Lung (tissue), 12 donors: Measurements from ENCODE around the gene RBMX. TPM values are rescaled to one million over a fixed set of nuclear protein-coding genes. Genes with fewer than 3 reads are reported as not detected.

ENCODE experiments used
- ATAC-seq: fragments of 200-7000 bp; cut with Tn5 transposase; one replicate; pipeline ENCODE4 v1.9.1; 2020; ENCODE audit warnings: moderate number of reproducible peaks; ENCODE audit not compliant: insufficient read depth, low FRiP score
- DNase-seq, 3 donors: peaks; one replicate each; pipeline ENCODE4 v3.0.0-alpha.2; 2013 to 2017
- H3K27ac ChIP-seq, 2 donors: one replicate each; pipeline ENCODE4 v1.5.1; 2013; ENCODE audit warnings: mild to moderate bottlenecking in 2 of 2, moderate library complexity in 2 of 2, control low read depth in 1 of 2, inconsistent platforms in 1 of 2, low read depth in 1 of 2, low read length in 1 of 2
- H3K27me3 ChIP-seq, 3 donors: one replicate each; pipeline ENCODE4 v1.5.1; 2013; ENCODE audit warnings: low read length in 2 of 3; ENCODE audit not compliant: control insufficient read depth in 3 of 3, insufficient read depth in 3 of 3
- H3K36me3 ChIP-seq, 4 donors: one replicate each; pipeline ENCODE4 v1.5.1; 2013; ENCODE audit warnings: low read length in 4 of 4, mild to moderate bottlenecking in 1 of 4, moderate library complexity in 1 of 4; ENCODE audit not compliant: control insufficient read depth in 4 of 4, insufficient read depth in 4 of 4
- H3K4me1 ChIP-seq, 5 donors: one replicate each; pipeline ENCODE4 v1.5.1; 2013; ENCODE audit warnings: low read length in 5 of 5, mild to moderate bottlenecking in 2 of 5, moderate library complexity in 1 of 5; ENCODE audit not compliant: control insufficient read depth in 5 of 5, insufficient read depth in 5 of 5
- H3K4me3 ChIP-seq: one replicate; pipeline ENCODE4 v1.5.1; 2013; ENCODE audit warnings: mild to moderate bottlenecking, control low read depth, moderate library complexity
- H3K9ac ChIP-seq, 2 donors: one replicate each; pipeline ENCODE4 v1.5.1; 2013; ENCODE audit warnings: low read length in 2 of 2, control low read depth in 1 of 2; ENCODE audit not compliant: insufficient read depth in 1 of 2
- H3K9me3 ChIP-seq, 4 donors: one replicate each; pipeline ENCODE4 v1.5.1; 2013; ENCODE audit warnings: low read length in 3 of 4, mild to moderate bottlenecking in 1 of 4, moderate library complexity in 1 of 4; ENCODE audit not compliant: control insufficient read depth in 4 of 4, insufficient read depth in 3 of 4
- CTCF ChIP-seq: IDR thresholded peaks from 2 replicates; pipeline ENCODE4 v1.5.1; 2012; ENCODE audit warnings: mild to moderate bottlenecking; ENCODE audit errors: control extremely low read depth, extremely low read depth
- WGBS, 2 donors: extraction: QIAGEN DNeasy Blood & Tissue Kit; methylation state at CpG; one replicate each; pipeline ENCODE4 v1.1.7; 2013; 5-methylcytosine and 5-hydroxymethylcytosine counted together
- polyA plus RNA-seq, 2 donors: library from polyadenylated mRNA; stranded (reverse); fragments of 200-250 nt; gene quantifications; one replicate each; pipeline ENCODE4 v1.2.1, GENCODE V29; 2013
- total RNA-seq, 2 donors: library from RNA; depleted of rRNA in 1 of 2; stranded (reverse); fragments of >200 nt in 1 of 2; gene quantifications; one replicate each; pipeline ENCODE4 v1.2.1, GENCODE V29; 2014 to 2021
- donor health status: control.
- donor health status: control.
- donor health status: Bipolar disorder and iron deficiency.
- donor health status: healthy.
- donor health status: DM: yes; HTN: yes; CAD: no.

Gene RBMX
- total and polyA plus RNA-seq, 4 donors = 89.0 to 280 (median 113) TPM

DNA sequence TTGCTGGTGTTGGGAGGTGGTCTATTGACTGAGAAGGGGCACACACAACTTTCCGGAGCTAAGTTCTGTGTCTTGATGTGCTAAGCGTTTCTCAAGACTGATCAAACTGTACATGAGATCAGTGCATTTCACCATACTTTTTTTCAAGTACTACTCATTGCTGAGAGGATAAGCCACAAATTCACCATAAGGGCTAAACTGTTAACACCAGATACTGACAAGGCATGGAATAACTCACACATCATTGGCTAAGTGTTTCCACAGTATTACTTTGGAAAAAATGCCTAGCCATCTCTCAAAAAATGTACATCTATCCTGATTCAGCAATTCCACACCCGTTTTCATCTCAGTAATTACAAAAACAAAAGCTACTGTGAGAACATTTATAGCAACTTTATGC is 13.0 kb downstream of the RBMX start:
- peak in 2 of 3 donors; percentile 73 to 74 for DNase-seq
- H3K36me3 ChIP-seq = peaks cover 5 to 27% (median 9%) of the 10 kb centered on the region in 4 donors
- no peak overlapping the region for H3K9ac ChIP-seq
- no peaks in the 10 kb centered on the region for H3K9me3 ChIP-seq
- H3K27me3 ChIP-seq = no peaks in the 10 kb centered on the region
- peak overlapping the region in 1 of 2 donors; percentile 45 for H3K27ac ChIP-seq
- TF ChIP-seq CTCF = no peak
- peaks cover 0 to 18% (median 2%) of the 10 kb centered on the region in 5 donors for H3K4me1 ChIP-seq
- ATAC-seq = no peak
- 46 to 74% methylated on average over 3 of the region's 3 CpGs for WGBS, 2 donors
- H3K4me3 ChIP-seq = no peak overlapping the region

DNA sequence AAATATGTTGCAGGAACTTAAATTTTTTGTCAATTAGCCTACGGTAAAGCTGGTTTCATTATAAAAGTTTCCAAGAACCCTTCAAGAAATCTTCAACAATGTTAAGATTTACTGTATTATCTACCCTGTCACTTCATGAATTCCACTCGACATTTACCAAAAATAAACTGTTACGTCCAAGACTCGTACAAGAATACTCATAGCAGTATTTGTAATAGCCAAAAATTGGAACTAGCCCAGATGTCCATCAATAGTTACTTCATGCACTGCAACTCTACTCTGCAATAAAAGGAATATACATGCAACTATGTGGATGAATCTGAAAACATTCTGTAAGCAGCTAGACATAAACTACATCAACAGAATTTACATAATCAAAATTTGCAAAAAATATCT is 13.4 kb downstream of the RBMX start:
- DNase-seq = peak in 2 of 3 donors; percentile 87 to 93
- H3K27ac ChIP-seq = no peak overlapping the region

GRCh38 chrX:136866337-136867095 is 14.0 kb downstream of the RBMX start:
- WGBS, 2 donors = 67 to 80% methylated on average over 11 to 14 of the region's 14 CpGs
- ATAC-seq = no peak
- peaks cover 0 to 18% (median 2%) of the 10 kb centered on the region in 5 donors for H3K4me1 ChIP-seq

More for the DNA sequence above, 13.4 kb downstream of the RBMX start:
- Histone ChIP-seq H3K27me3 (no peaks in the 10 kb centered on the region), H3K36me3 (peaks cover 5 to 24% (median 8%) of the 10 kb centered on the region in 4 donors), H3K4me1 (peaks cover 0 to 18% (median 2%) of the 10 kb centered on the region in 5 donors), H3K4me3 (no peak overlapping the region), H3K9me3 (no peaks in the 10 kb centered on the region), H3K9ac (no peak overlapping the region)
- WGBS, 2 donors = 52 to 68% methylated on average over 4 of the region's 4 CpGs
- ATAC-seq = no peak
- no peak for TF ChIP-seq CTCF

More at GRCh38 chrX:136866337-136867095, 14.0 kb downstream of the RBMX start:
- DNase-seq = peak in 1 of 3 donors; percentile 35
- Histone ChIP-seq H3K4me3 (no peak overlapping the region), H3K27me3 (no peaks in the 10 kb centered on the region), H3K27ac (peak overlapping the region; percentile 21 to 70), H3K9ac (no peak overlapping the region), H3K36me3 (peaks cover 5 to 25% (median 8%) of the 10 kb centered on the region in 4 donors), H3K9me3 (no peaks in the 10 kb centered on the region)
- no peak for TF ChIP-seq CTCF
